Measurements from ENCODE around the gene SIL1.

SIL1 gene

GRCh38 chr5:138996120-138996519 lies 202.0 kb downstream of the SIL1 start:
- Histone ChIP-seq H3K36me3 (no peaks in the 10 kb centered on the region), H3K9me3 (no peaks in the 10 kb centered on the region), H3K4me3 (ENCODE audit: low read depth in 1 of 2, low read length in 1 of 2) (no peak overlapping the region), H3K27me3 (no peaks in the 10 kb centered on the region), H3K27ac (no peak overlapping the region), H3K4me1 (ENCODE audit: control insufficient read depth in 1 of 2, insufficient read depth in 1 of 2, low read depth in 1 of 2, low read length in 1 of 2) (no peaks in the 10 kb centered on the region)
- no peak for TF ChIP-seq CTCF (IDR thresholded peaks at IDR 0.05)

- no peak for TF ChIP-seq CTCF (IDR thresholded peaks at IDR 0.05)
- H3K27ac ChIP-seq = no peak overlapping the region
- no peaks in the 10 kb centered on the region for H3K4me1 ChIP-seq (ENCODE audit: control insufficient read depth in 1 of 2, insufficient read depth in 1 of 2, low read depth in 1 of 2, low read length in 1 of 2)
- H3K27me3 ChIP-seq = no peaks in the 10 kb centered on the region
- H3K9me3 ChIP-seq = no peaks in the 10 kb centered on the region
- no peaks in the 10 kb centered on the region for H3K36me3 ChIP-seq
- H3K4me3 ChIP-seq (ENCODE audit: low read depth in 1 of 2, low read length in 1 of 2) = no peak overlapping the region
Measured at GRCh38 chr5:138990986-138991590, 207.1 kb downstream of the SIL1 start.

DNA sequence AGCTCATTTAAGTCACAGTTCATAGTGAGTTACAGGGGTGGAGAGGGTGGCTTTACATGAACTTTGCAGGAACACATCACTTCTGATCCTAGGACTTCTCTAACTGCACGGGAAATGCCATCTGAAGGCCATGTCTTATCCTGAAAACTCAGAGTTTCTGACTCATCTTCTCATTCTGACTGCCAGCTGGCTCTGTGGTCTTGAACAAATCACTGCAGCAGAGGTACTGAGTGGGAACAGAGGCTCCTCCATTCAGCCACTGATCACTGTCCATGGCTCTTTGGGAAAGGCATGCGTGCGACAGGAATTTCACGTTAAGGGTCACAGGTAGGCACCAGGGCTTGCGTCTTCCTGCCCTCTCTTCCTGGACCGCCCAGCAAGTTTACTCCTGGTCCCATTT lies 208.4 kb downstream of the SIL1 start:
- Histone ChIP-seq H3K27me3 (no peaks in the 10 kb centered on the region), H3K27ac (no peak overlapping the region), H3K9me3 (no peaks in the 10 kb centered on the region), H3K36me3 (no peaks in the 10 kb centered on the region), H3K4me1 (ENCODE audit: control insufficient read depth in 1 of 2, insufficient read depth in 1 of 2, low read depth in 1 of 2, low read length in 1 of 2) (no peaks in the 10 kb centered on the region), H3K4me3 (ENCODE audit: low read depth in 1 of 2, low read length in 1 of 2) (no peak overlapping the region)
- no peak for TF ChIP-seq CTCF (IDR thresholded peaks at IDR 0.05)

DNA sequence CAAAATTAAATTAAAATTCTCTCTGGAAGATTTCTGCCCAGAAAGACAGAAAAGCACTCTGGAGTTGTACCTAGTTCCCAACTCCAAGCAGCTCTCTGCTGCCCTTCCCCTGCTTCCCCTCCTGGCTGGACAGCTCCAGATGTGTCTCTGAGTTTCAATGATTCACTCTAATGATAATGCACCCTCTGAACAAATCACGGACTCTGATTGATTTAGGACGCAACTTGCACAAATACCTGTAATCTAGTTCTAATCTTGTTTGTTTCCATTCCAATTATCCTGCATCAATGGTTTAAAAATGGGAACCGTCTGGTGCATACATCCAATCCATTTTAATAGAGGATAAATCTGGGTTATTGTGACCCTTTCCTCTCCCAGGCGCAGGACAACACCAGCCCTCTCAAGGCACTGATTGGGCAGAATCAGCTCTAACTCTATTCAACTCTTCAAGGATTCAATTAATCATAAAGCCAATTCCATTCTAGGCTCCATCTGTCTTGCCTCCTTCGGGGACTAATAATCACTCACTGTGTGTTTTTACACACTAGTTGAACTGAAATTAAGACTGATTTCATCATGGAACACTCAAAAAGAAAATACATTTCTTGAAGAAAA lies 211.9 kb downstream of the SIL1 start:
- Histone ChIP-seq H3K27me3 (no peaks in the 10 kb centered on the region), H3K36me3 (no peaks in the 10 kb centered on the region), H3K4me1 (ENCODE audit: control insufficient read depth in 1 of 2, insufficient read depth in 1 of 2, low read depth in 1 of 2, low read length in 1 of 2) (no peaks in the 10 kb centered on the region), H3K27ac (no peak overlapping the region), H3K9me3 (no peaks in the 10 kb centered on the region), H3K4me3 (ENCODE audit: low read depth in 1 of 2, low read length in 1 of 2) (no peak overlapping the region)
- TF ChIP-seq CTCF (IDR thresholded peaks at IDR 0.05) = no peak

GRCh38 chr5:138985683-138986082 lies 212.5 kb downstream of the SIL1 start:
- H3K36me3 ChIP-seq = no peaks in the 10 kb centered on the region
- no peaks in the 10 kb centered on the region for H3K4me1 ChIP-seq (ENCODE audit: control insufficient read depth in 1 of 2, insufficient read depth in 1 of 2, low read depth in 1 of 2, low read length in 1 of 2)
- no peak for TF ChIP-seq CTCF (IDR thresholded peaks at IDR 0.05)
- H3K9me3 ChIP-seq = no peaks in the 10 kb centered on the region
- H3K4me3 ChIP-seq (ENCODE audit: low read depth in 1 of 2, low read length in 1 of 2) = no peak overlapping the region
- H3K27ac ChIP-seq = no peak overlapping the region
- H3K27me3 ChIP-seq = no peaks in the 10 kb centered on the region

All from neutrophil (primary cell).